Spinal cord (tissue), 10 donors: ENCODE measurements around the gene ADRA2B. TPM values are rescaled to one million over a fixed set of nuclear protein-coding genes. Genes with fewer than 3 reads are reported as not detected.
A peak's percentile ranks its signal among the peaks of the same experiment; 100 is the strongest.
"Not testable (repeated sequence)": the region's sequence is repeated elsewhere in the genome, so short reads cannot be mapped to it uniquely, and the experiment has no call there.

ENCODE experiments used
- DNase-seq, 6 donors: peaks; one replicate each; pipeline versions ENCODE4 v3.0.0 to v3.0.0-alpha.2; 2013 to 2015; ENCODE audit warnings: low spot score in 6 of 6, low read depth in 4 of 6
- H3K27ac ChIP-seq: one replicate; pipeline ENCODE4 v1.5.1; 2013; ENCODE audit warnings: low read depth, low read length, control low read depth
- H3K27me3 ChIP-seq: one replicate; pipeline ENCODE4 v1.6.1; 2013; ENCODE audit warnings: low read length; ENCODE audit not compliant: control insufficient read depth, insufficient read depth
- H3K36me3 ChIP-seq: one replicate; pipeline ENCODE4 v1.6.1; 2013; ENCODE audit warnings: low read length; ENCODE audit not compliant: control insufficient read depth, insufficient read depth
- H3K4me1 ChIP-seq: one replicate; pipeline ENCODE4 v1.6.1; 2013; ENCODE audit warnings: low read length; ENCODE audit not compliant: control insufficient read depth, insufficient read depth
- H3K4me3 ChIP-seq: one replicate; pipeline ENCODE4 v1.5.1; 2013; ENCODE audit warnings: low read depth, low read length, control low read depth
- H3K9me3 ChIP-seq: one replicate; pipeline ENCODE4 v1.6.1; 2013; ENCODE audit warnings: low read length; ENCODE audit not compliant: control insufficient read depth, insufficient read depth
- WGBS: methylation state at CpG from one replicate; pipeline ENCODE4 v1.1.5; 2013; ENCODE audit warnings: missing lambda C conversion rate; ENCODE audit not compliant: insufficient coverage; 5-methylcytosine and 5-hydroxymethylcytosine counted together
- polyA plus RNA-seq, 2 donors: library from polyadenylated mRNA; unstranded; fragments of 120-200 nt; gene quantifications; one replicate each; pipeline ENCODE4 v1.2.1, GENCODE V29; 2013; ENCODE audit not compliant: insufficient read length in 2 of 2
- total RNA-seq, 2 donors: library from RNA; depleted of rRNA in 1 of 2; stranded (reverse); fragments of 120-200 nt in 1 of 2; fragments of >200 nt in 1 of 2; gene quantifications; one replicate each; pipeline versions ENCODE4 v1.2.3 to v1.2.4, GENCODE V29; 2013 to 2014
- donor health status: healthy.

ADRA2B gene
- total and polyA plus RNA-seq, 4 donors: 0.25 to 0.88 (median 0.61) TPM

- no peaks in the 10 kb centered on the region for H3K36me3 ChIP-seq
- H3K4me3 ChIP-seq: no peak overlapping the region
- H3K27ac ChIP-seq: no peak overlapping the region
- no peak for DNase-seq
- no peaks in the 10 kb centered on the region for H3K9me3 ChIP-seq
- H3K4me1 ChIP-seq: peaks cover 27% of the 10 kb centered on the region
- 75% methylated on average over 14 of the region's 14 CpGs for WGBS
- H3K27me3 ChIP-seq: no peaks in the 10 kb centered on the region
Observed at GRCh38 chr2:96091141-96091710, 25.1 kb downstream of the ADRA2B start.

GRCh38 chr2:96090196-96090926 lies 26.0 kb downstream of the ADRA2B start:
- H3K9me3 ChIP-seq: no peaks in the 10 kb centered on the region
- 62% methylated on average over 10 of the region's 12 CpGs for WGBS
- peaks cover 27% of the 10 kb centered on the region for H3K4me1 ChIP-seq
- peak in 2 of 6 donors; percentile 4 to 30 for DNase-seq
- H3K36me3 ChIP-seq: no peaks in the 10 kb centered on the region
- no peaks in the 10 kb centered on the region for H3K27me3 ChIP-seq
- H3K27ac ChIP-seq: no peak overlapping the region
- H3K4me3 ChIP-seq: no peak overlapping the region

- WGBS: 61% methylated on average over 19 of the region's 22 CpGs
- no peaks in the 10 kb centered on the region for H3K36me3 ChIP-seq
- peak in 3 of 6 donors; percentile 11 to 52 (median 28) for DNase-seq
- H3K4me1 ChIP-seq: peaks cover 27% of the 10 kb centered on the region
- H3K9me3 ChIP-seq: no peaks in the 10 kb centered on the region
- H3K4me3 ChIP-seq: no peak overlapping the region
- H3K27ac ChIP-seq: no peak overlapping the region
- no peaks in the 10 kb centered on the region for H3K27me3 ChIP-seq
Observed at GRCh38 chr2:96089356-96090195, 26.8 kb downstream of the ADRA2B start.

- H3K4me3 ChIP-seq: no peak overlapping the region
- 82% methylated on average over 18 of the region's 19 CpGs for WGBS
- no peaks in the 10 kb centered on the region for H3K27me3 ChIP-seq
- no peak overlapping the region for H3K27ac ChIP-seq
- no peaks in the 10 kb centered on the region for H3K36me3 ChIP-seq
- no peak for DNase-seq
- H3K9me3 ChIP-seq: no peaks in the 10 kb centered on the region
- H3K4me1 ChIP-seq: peaks cover 27% of the 10 kb centered on the region
Observed at GRCh38 chr2:96088340-96089335, 27.7 kb downstream of the ADRA2B start.

GRCh38 chr2:96087130-96087529 lies 29.2 kb downstream of the ADRA2B start:
- Histone ChIP-seq H3K27ac (no peak overlapping the region), H3K4me3 (no peak overlapping the region), H3K9me3 (no peaks in the 10 kb centered on the region), H3K27me3 (no peaks in the 10 kb centered on the region), H3K4me1 (peaks cover 27% of the 10 kb centered on the region), H3K36me3 (no peaks in the 10 kb centered on the region)
- DNase-seq: no peak
- no CpG with 5 or more reads among the region's 2 CpGs for WGBS

GRCh38 chr2:96085541-96086355 lies 30.6 kb downstream of the ADRA2B start:
- Histone ChIP-seq H3K36me3 (no peaks in the 10 kb centered on the region), H3K27me3 (no peaks in the 10 kb centered on the region), H3K4me1 (peaks cover 17% of the 10 kb centered on the region), H3K27ac (no peak overlapping the region), H3K4me3 (no peak overlapping the region), H3K9me3 (no peaks in the 10 kb centered on the region)
- WGBS: 97% methylated on average over 10 of the region's 12 CpGs
- DNase-seq: no peak

- H3K4me3 ChIP-seq, H3K36me3 ChIP-seq, H3K27me3 ChIP-seq, DNase-seq, H3K9me3 ChIP-seq, H3K27ac ChIP-seq: not testable (repeated sequence)
- H3K4me1 ChIP-seq: peaks cover 12% of the 10 kb centered on the region
- 77% methylated on average over 5 of the region's 7 CpGs for WGBS
Observed at GRCh38 chr2:96084858-96085518, 31.4 kb downstream of the ADRA2B start.
